ENCODE data around the gene BAIAP2.

The BAIAP2 gene

GRCh38 chr17:81147701-81148100 lies 112.8 kb downstream of the BAIAP2 start:
- Histone ChIP-seq H3K27me3 (ENCODE audit: low read length) (no peaks in the 10 kb centered on the region), H3K4me2 (ENCODE audit: low read depth, low read length, poor library complexity, severe bottlenecking) (no peak overlapping the region), H3K9me3 (ENCODE audit: insufficient read depth, low read length) (no peaks in the 10 kb centered on the region)

GRCh38 chr17:81148571-81148970 lies 113.6 kb downstream of the BAIAP2 start:
- Histone ChIP-seq H3K9ac (ENCODE audit: low read length) (no peak overlapping the region), H3K79me2 (ENCODE audit: insufficient read depth, low read length) (no peaks in the 10 kb centered on the region), H2AFZ (ENCODE audit: low read depth, low read length, severe bottlenecking) (no peak overlapping the region), H3K4me2 (ENCODE audit: low read depth, low read length, poor library complexity, severe bottlenecking) (no peak overlapping the region), H3K9me2 (replicated peaks; ENCODE audit: insufficient read depth, low read length) (no peaks in the 10 kb centered on the region), H3F3A (ENCODE audit: insufficient read depth) (no peaks in the 10 kb centered on the region), H3K27ac (ENCODE audit: low read depth, low read length) (no peak overlapping the region), H3K9me3 (ENCODE audit: insufficient read depth, low read length) (no peaks in the 10 kb centered on the region), H3K27me3 (ENCODE audit: low read length) (no peaks in the 10 kb centered on the region), H3K4me3 (ENCODE audit: insufficient read depth, low read length, poor library complexity, severe bottlenecking) (no peak overlapping the region), H3K36me3 (ENCODE audit: low read length) (no peaks in the 10 kb centered on the region), H4K20me1 (ENCODE audit: low read depth, low read length) (no peaks in the 10 kb centered on the region)
- TF ChIP-seq EZH2phosphoT487 (conservative IDR thresholded peaks at IDR 0.05; ENCODE audit: low read length) (no peak), CTCF (IDR thresholded peaks at IDR 0.05; ENCODE audit: insufficient read depth, low read length, poor library complexity, severe bottlenecking) (no peak)

More at GRCh38 chr17:81147701-81148100, 112.8 kb downstream of the BAIAP2 start:
- Histone ChIP-seq H3K9me2 (replicated peaks; ENCODE audit: insufficient read depth, low read length) (no peaks in the 10 kb centered on the region), H4K20me1 (ENCODE audit: low read depth, low read length) (no peaks in the 10 kb centered on the region), H3K79me2 (ENCODE audit: insufficient read depth, low read length) (no peaks in the 10 kb centered on the region), H3K9ac (ENCODE audit: low read length) (no peak overlapping the region), H3F3A (ENCODE audit: insufficient read depth) (no peaks in the 10 kb centered on the region), H2AFZ (ENCODE audit: low read depth, low read length, severe bottlenecking) (no peak overlapping the region), H3K4me3 (ENCODE audit: insufficient read depth, low read length, poor library complexity, severe bottlenecking) (no peak overlapping the region), H3K27ac (ENCODE audit: low read depth, low read length) (no peak overlapping the region), H3K36me3 (ENCODE audit: low read length) (no peaks in the 10 kb centered on the region)
- TF ChIP-seq EZH2phosphoT487 (conservative IDR thresholded peaks at IDR 0.05; ENCODE audit: low read length) (no peak), CTCF (IDR thresholded peaks at IDR 0.05; ENCODE audit: insufficient read depth, low read length, poor library complexity, severe bottlenecking) (no peak)

DNA sequence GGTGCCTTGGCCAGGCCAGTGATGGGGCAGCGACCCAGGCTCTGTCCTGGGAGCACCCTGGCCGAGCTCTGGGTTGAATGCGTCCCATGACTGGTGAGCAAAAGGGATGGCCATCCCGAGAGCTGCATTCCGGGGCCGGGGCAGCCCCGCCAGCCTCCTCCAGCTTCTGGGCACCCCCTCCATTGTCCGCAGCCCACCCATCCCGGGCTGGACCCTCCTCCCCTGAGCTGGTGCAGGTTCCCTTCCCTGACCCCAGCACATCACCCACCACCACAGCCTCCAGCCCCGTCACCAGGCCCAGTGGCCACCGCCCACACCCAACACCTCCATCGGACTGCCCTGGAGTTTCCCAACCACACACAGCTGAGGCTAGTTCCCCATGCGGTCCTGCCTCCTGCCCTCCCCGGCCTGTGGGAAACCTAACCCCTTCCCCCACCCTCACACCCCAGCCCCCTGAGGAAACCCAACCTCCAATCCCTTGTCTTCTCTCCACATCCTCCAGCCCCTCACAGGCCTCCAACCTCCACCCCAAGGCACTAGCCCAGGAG lies 114.1 kb downstream of the BAIAP2 start:
- Histone ChIP-seq H2AFZ (ENCODE audit: low read depth, low read length, severe bottlenecking) (no peak overlapping the region), H3K27ac (ENCODE audit: low read depth, low read length) (no peak overlapping the region), H3K9me3 (ENCODE audit: insufficient read depth, low read length) (no peaks in the 10 kb centered on the region), H3K9me2 (replicated peaks; ENCODE audit: insufficient read depth, low read length) (no peaks in the 10 kb centered on the region), H3K4me2 (ENCODE audit: low read depth, low read length, poor library complexity, severe bottlenecking) (no peak overlapping the region), H4K20me1 (ENCODE audit: low read depth, low read length) (no peaks in the 10 kb centered on the region), H3K4me3 (ENCODE audit: insufficient read depth, low read length, poor library complexity, severe bottlenecking) (no peak overlapping the region), H3K79me2 (ENCODE audit: insufficient read depth, low read length) (no peaks in the 10 kb centered on the region), H3F3A (ENCODE audit: insufficient read depth) (no peaks in the 10 kb centered on the region), H3K27me3 (ENCODE audit: low read length) (no peaks in the 10 kb centered on the region), H3K9ac (ENCODE audit: low read length) (no peak overlapping the region), H3K36me3 (ENCODE audit: low read length) (no peaks in the 10 kb centered on the region)
- no peak for TF ChIP-seq CTCF (IDR thresholded peaks at IDR 0.05; ENCODE audit: insufficient read depth, low read length, poor library complexity, severe bottlenecking)
- no peak for TF ChIP-seq EZH2phosphoT487 (conservative IDR thresholded peaks at IDR 0.05; ENCODE audit: low read length)

Measured in SU-DHL-6 (cell line).